Measurements from ENCODE around the gene ASTN1. TPM values are rescaled to one million over a fixed set of nuclear protein-coding genes. Genes with fewer than 3 reads are reported as not detected.

The ASTN1 gene
- total and polyA plus RNA-seq, 9 donors = 1.1 to 14.8 (median 2.7) TPM

DNA sequence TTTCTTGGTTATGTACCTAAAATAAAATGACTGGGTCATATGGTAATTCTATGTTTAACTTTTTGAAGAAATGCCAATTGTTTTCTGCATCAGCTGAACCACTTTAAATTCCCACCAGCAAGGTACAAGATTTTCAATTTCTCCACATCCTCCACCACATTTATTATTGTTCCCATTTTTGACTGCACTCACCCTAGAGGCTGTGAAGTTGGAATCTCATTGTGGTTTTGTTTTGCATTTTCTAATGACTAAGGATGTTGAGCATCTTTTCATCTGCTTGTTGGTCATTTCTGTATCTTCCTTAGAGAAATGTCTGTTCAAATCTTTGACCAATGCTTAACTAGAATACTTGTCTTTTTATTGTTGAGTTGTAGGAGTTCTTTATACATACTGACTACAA lies 72.5 kb downstream of the ASTN1 start:
- Histone ChIP-seq H3K27ac (no peak overlapping the region), H3K36me3 (no peaks in the 10 kb centered on the region), H3K27me3 (no peaks in the 10 kb centered on the region), H3K4me1 (ENCODE audit: insufficient read depth) (no peaks in the 10 kb centered on the region), H3K4me3 (no peak overlapping the region), H3K9me3 (no peaks in the 10 kb centered on the region)
- TF ChIP-seq EP300 (IDR thresholded peaks at IDR 0.05) = no peak
- no peak for TF ChIP-seq POLR2A (IDR thresholded peaks at IDR 0.05)
- TF ChIP-seq, protein P1, sequence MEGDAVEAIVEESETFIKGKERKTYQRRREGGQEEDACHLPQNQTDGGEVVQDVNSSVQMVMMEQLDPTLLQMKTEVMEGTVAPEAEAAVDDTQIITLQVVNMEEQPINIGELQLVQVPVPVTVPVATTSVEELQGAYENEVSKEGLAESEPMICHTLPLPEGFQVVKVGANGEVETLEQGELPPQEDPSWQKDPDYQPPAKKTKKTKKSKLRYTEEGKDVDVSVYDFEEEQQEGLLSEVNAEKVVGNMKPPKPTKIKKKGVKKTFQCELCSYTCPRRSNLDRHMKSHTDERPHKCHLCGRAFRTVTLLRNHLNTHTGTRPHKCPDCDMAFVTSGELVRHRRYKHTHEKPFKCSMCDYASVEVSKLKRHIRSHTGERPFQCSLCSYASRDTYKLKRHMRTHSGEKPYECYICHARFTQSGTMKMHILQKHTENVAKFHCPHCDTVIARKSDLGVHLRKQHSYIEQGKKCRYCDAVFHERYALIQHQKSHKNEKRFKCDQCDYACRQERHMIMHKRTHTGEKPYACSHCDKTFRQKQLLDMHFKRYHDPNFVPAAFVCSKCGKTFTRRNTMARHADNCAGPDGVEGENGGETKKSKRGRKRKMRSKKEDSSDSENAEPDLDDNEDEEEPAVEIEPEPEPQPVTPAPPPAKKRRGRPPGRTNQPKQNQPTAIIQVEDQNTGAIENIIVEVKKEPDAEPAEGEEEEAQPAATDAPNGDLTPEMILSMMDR (IDR thresholded peaks at IDR 0.05) = no peak
- intact Hi-C loops (cut with DNase I) = no loop called here
- no peak for DNase-seq

DNA sequence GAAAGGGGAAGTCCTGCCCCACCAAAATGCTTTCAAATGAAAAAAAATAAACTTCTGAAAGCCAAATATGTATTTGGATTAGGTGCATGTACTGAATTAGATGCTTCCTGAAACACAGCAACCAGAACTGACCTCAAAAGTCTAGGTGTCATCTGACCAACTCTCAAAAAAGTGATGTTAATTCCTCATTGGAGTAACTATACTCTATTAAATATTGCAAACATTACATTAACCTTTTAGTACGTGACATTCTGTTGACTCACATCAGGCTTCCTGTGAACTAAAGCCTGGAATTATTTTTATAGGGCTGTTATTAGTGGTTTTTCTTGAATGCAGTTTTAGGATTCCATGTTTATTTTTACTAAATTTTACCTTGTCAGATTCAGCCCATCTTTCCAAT lies 73.5 kb downstream of the ASTN1 start:
- no peak overlapping the region for H3K27ac ChIP-seq
- no peak overlapping the region for H3K4me3 ChIP-seq
- H3K4me1 ChIP-seq (ENCODE audit: insufficient read depth) = no peaks in the 10 kb centered on the region
- no peaks in the 10 kb centered on the region for H3K9me3 ChIP-seq
- no peaks in the 10 kb centered on the region for H3K36me3 ChIP-seq
- no peaks in the 10 kb centered on the region for H3K27me3 ChIP-seq
- WGBS, 3 donors = 72 to 79% (median 77%) methylated on average over 1 of the region's 1 CpG
- intact Hi-C loops (cut with DNase I) = no loop called here
- TF ChIP-seq, protein P1 (IDR thresholded peaks at IDR 0.05) = no peak
- TF ChIP-seq EP300 (IDR thresholded peaks at IDR 0.05) = no peak
- no peak for TF ChIP-seq POLR2A (IDR thresholded peaks at IDR 0.05)
- DNase-seq = no peak

DNA sequence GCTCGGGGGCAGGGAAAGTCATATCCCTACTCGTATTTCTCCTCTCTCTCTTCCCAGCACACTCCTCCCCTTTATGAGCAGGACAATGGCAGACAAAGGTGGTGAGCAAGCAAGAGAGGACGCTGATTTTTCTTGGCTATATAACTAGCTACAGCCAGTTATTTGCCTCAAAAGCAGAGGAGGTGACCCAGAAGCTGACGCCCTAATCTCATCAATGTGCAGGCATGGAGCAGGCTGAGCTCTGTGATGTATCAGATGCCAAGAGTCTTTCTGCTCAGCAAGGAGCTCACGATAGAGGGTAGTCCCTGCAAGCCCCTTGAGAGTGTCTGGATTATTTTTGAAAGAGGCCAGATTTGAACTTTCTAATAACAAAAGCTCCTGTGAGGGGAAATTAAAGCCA lies 75.5 kb downstream of the ASTN1 start:
- DNase-seq = no peak

DNA sequence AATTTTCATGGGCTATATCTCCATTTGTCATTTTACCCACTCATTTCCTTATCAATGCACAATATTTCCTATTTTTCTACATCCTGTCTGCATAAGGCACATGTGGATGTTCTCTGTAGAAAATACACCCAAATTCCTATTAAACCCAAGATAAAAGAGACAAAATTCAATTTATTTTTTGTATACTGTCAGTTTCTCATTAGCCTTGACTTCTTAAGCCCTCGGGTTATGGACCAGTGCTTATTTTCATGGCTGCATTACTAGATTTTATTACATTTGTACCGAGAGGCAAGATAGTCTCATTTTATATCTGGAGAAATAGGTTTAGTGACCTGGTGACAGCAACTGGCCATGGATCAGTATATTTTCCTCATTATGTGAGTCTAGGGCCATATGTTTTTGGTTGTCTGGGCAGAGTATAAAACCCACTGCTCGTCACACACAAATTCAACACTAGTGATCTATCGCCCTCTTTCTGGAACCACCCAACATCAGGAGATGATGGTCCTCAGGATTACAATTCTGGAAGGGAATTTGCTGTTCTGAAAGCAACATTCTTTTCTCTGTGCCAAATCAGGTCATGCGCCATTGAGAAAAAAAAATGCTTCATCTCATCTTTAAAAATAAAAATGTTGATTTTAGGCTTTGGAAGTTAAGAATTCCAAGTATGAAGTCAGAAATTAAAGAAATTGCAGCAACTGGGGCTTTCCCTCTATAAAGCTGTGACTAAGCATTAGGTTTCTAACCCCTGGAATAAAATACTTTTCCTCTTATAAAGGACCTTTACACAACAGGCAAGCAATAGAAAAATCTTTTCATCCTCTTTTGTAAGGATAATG lies 81.4 kb downstream of the ASTN1 start:
- H3K9me3 ChIP-seq = no peaks in the 10 kb centered on the region
- H3K27ac ChIP-seq = no peak overlapping the region
- peaks cover 2% of the 10 kb centered on the region for H3K4me1 ChIP-seq (ENCODE audit: insufficient read depth)
- 34 to 47% (median 42%) methylated on average over 5 of the region's 5 CpGs for WGBS, 3 donors
- intact Hi-C loops (cut with DNase I) = no loop called here
- no peak for TF ChIP-seq EP300 (IDR thresholded peaks at IDR 0.05)
- TF ChIP-seq, protein P1 (IDR thresholded peaks at IDR 0.05) = no peak
- no peak for TF ChIP-seq POLR2A (IDR thresholded peaks at IDR 0.05)
- DNase-seq = no peak
- H3K27me3 ChIP-seq = no peaks in the 10 kb centered on the region
- H3K4me3 ChIP-seq = no peak overlapping the region
- H3K36me3 ChIP-seq = no peaks in the 10 kb centered on the region

More for the DNA sequence above, 75.5 kb downstream of the ASTN1 start:
- Histone ChIP-seq H3K4me3 (no peak overlapping the region), H3K4me1 (ENCODE audit: insufficient read depth) (no peaks in the 10 kb centered on the region), H3K27ac (no peak overlapping the region), H3K36me3 (no peaks in the 10 kb centered on the region), H3K27me3 (no peaks in the 10 kb centered on the region), H3K9me3 (no peaks in the 10 kb centered on the region)
- 63 to 71% (median 66%) methylated on average over 5 of the region's 5 CpGs for WGBS, 3 donors
- TF ChIP-seq, protein P1 (IDR thresholded peaks at IDR 0.05) = no peak
- TF ChIP-seq POLR2A (IDR thresholded peaks at IDR 0.05) (no peak), EP300 (IDR thresholded peaks at IDR 0.05) (no peak)
- intact Hi-C loops (cut with DNase I) = no loop called here
